Stimulated activated naive CD8-positive, alpha-beta T cell treated with anti-CD3 and anti-CD28 coated beads, Interleukin-15, Interleukin-2, amounts not matched to agents 100 ng/mL and 50 ng/mL, for 24 hours (primary cell): ENCODE results near the gene IL33.

Experiments
- H3K27ac Mint-ChIP-seq: one replicate; pipeline ENCODE4 v1.8.0; 2021; ENCODE audit warnings: mild to moderate bottlenecking, mixed read lengths
- H3K27me3 Mint-ChIP-seq: one replicate; pipeline ENCODE4 v1.8.0; 2021; ENCODE audit warnings: mixed read lengths
- H3K36me3 Mint-ChIP-seq: one replicate; pipeline ENCODE4 v1.8.0; 2021; ENCODE audit warnings: low read depth, mixed read lengths
- H3K4me1 Mint-ChIP-seq: one replicate; pipeline ENCODE4 v1.8.0; 2021; ENCODE audit warnings: low read depth, mixed read lengths
- H3K4me3 Mint-ChIP-seq: one replicate; pipeline ENCODE4 v1.8.0; 2021; ENCODE audit warnings: mild to moderate bottlenecking, mixed read lengths
- H3K9me3 Mint-ChIP-seq: one replicate; pipeline ENCODE4 v1.8.0; 2021; ENCODE audit warnings: mixed read lengths

The IL33 gene

DNA sequence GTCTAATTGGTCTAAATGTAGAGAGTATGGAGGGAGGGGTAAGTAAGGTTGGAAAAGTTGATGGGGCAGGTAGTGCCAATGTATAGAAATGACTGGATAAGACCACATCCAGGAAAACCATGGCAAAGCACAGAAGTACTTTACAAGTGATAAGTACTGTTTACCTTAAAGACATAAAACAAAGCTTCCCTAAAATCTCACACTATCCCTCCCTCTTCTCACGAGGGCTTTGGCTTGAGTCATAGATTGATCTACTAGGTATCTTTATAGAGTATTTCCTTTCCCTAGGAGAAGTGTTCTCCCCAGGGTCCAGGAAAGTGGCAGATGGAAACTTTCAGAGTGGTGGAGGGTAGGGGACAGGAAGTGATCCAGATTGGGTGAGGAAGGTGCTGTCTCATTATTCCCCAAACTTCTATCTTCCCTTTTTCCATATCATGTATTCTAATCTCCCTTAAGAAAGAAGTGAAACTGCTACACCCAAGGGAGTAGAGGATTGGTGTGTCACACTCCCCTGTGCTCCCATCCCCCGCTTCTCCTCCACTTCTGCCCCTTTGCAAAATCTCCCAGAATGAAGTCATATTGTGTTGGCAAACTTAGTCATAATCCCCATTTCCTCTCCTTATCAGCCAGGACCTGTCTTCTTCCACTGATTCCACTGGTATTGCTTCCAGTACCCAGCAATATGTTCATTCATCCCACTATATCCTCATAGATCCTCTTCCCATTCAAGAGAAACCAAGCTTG is 14.6 kb downstream of the IL33 start:
- Mint-ChIP-seq H3K4me3 (no peak overlapping the region), H3K27ac (no peak overlapping the region), H3K27me3 (peaks cover 8% of the 10 kb centered on the region), H3K9me3 (no peaks in the 10 kb centered on the region), H3K4me1 (no peaks in the 10 kb centered on the region), H3K36me3 (no peaks in the 10 kb centered on the region)

DNA sequence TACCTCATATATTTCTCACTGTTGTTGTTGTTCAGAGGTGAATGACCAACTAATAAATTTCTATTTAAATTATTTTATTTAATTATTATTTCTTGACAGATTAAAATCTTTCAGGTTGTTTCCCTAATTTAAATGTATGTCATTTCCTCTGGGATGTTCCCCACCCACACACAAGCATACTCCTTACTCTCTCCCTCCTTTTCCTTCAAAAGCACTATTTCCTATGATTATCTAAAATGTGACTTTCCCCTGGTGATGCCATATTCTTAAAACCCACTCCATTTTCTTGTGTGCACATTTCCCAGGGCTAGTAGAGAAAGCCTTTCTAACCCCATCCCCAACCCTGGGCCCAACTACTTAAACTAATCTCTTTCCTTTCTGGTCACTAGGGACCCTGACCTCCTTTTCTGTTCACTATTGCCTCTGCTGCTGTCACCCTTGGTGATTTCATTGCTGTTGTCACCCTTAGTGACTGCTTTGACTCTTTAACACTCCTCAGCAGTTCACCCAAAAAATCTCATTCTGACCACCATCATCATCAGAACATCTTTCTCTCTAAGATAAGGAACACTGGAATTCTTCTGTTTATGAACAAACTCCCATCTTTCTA is 16.8 kb downstream of the IL33 start:
- H3K36me3 Mint-ChIP-seq = no peaks in the 10 kb centered on the region
- no peaks in the 10 kb centered on the region for H3K27me3 Mint-ChIP-seq
- H3K4me3 Mint-ChIP-seq = no peak overlapping the region
- no peaks in the 10 kb centered on the region for H3K4me1 Mint-ChIP-seq
- H3K9me3 Mint-ChIP-seq = no peaks in the 10 kb centered on the region
- no peak overlapping the region for H3K27ac Mint-ChIP-seq

DNA sequence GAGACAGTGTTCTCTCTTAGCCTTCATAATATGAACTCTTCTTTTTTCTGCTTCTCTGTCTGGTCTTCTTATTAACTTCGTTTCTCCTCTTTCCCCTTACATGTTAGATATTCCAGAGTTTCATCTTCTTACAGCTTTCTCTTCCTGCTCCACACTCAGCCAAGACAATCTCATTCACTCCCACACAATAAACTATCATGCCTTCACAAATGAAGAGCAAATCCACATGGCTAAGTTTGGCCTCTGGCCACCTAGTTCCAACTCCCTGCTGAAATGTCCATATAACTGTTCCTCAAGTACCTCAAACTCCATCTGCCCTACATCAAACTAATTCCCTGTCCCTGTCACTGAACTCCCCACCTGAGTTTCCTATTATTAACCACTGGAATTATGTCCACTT is 18.4 kb downstream of the IL33 start:
- Mint-ChIP-seq H3K27ac (no peak overlapping the region), H3K4me1 (no peaks in the 10 kb centered on the region), H3K36me3 (no peaks in the 10 kb centered on the region), H3K27me3 (peaks cover under 1% of the 10 kb centered on the region), H3K9me3 (no peaks in the 10 kb centered on the region), H3K4me3 (no peak overlapping the region)

DNA sequence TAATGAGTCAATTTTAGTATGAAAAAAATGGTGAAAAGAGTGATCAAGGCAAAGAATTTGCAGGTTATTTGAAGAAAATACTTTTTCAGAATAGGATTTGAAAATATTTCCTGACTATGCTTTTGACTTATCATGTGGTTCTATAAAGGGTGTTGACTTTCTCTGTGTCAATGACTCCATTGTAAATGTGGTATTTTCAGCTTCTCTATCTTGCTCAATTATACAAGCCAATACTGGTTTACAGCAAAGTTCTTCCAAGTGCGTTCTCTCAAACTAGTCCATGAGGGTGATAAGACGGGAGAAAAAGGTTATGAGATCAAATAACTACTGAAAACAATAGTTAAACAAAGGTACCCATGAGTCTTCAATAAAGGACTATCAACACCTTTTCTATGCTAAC is 21.7 kb downstream of the IL33 start:
- H3K4me3 Mint-ChIP-seq = no peak overlapping the region
- no peaks in the 10 kb centered on the region for H3K9me3 Mint-ChIP-seq
- no peak overlapping the region for H3K27ac Mint-ChIP-seq
- no peaks in the 10 kb centered on the region for H3K4me1 Mint-ChIP-seq
- peaks cover 9% of the 10 kb centered on the region for H3K27me3 Mint-ChIP-seq
- no peaks in the 10 kb centered on the region for H3K36me3 Mint-ChIP-seq

DNA sequence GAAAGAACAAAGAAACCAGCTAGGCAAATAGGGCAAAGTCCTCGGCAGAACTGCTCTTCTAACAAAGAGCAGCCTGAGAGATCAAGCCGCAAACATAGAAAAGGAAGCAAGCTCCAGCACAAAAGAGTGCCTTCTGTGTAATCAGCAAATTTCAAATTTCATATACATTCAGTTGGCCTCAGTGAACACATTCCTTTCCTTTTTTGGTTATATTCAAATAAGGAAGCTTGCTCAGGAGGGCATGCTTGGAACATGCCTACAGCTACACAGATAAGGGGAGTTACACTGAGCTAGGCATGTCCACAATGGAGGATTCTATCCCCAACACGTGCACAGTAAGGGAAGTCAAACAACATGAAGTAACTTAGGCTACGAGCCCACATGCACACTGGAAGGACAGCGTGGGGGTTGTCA is 23.4 kb downstream of the IL33 start:
- Mint-ChIP-seq H3K4me1 (no peaks in the 10 kb centered on the region), H3K27ac (no peak overlapping the region), H3K36me3 (no peaks in the 10 kb centered on the region), H3K27me3 (peaks cover 13% of the 10 kb centered on the region), H3K4me3 (no peak overlapping the region), H3K9me3 (no peaks in the 10 kb centered on the region)

DNA sequence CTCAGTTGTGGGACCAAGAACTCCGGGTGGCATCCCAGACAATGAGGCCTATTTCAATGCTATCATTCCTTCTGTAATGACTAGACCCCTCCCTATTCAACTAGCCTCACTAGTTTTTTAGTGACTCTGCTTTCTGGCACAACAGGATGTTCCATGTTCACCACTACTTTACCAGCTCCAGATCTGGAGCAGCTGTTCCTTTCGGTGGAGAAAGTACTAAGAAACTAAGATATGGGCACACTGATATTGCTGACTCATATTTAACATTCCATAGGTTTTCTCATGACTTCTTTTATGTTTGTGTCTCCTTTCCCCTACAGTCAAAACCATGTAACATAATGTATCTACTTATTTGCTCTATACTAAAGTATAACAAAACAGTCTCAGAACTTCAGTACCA is 24.1 kb downstream of the IL33 start:
- Mint-ChIP-seq H3K27me3 (peaks cover 13% of the 10 kb centered on the region), H3K9me3 (no peaks in the 10 kb centered on the region), H3K4me3 (no peak overlapping the region), H3K36me3 (no peaks in the 10 kb centered on the region), H3K27ac (no peak overlapping the region), H3K4me1 (no peaks in the 10 kb centered on the region)

DNA sequence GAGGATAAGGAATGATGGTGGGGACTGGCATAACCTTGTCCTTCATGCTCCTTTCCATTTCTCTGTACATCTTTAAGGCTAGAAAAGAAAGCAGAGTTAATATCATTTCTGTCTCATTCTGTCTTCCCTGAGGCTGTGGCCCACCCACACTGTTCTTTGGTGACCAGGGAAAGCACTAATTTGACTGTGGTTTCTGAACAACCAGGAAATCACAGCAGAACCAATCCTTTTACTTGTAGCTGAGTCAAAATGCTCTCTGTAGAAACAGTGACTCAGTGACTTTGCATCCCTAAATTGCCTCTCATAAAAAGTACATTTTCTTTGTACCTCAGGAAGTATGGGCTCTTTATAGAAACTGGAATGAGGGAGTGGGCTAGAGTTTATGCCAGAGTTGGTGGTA is 28.1 kb downstream of the IL33 start:
- no peak overlapping the region for H3K4me3 Mint-ChIP-seq
- H3K36me3 Mint-ChIP-seq = no peaks in the 10 kb centered on the region
- H3K4me1 Mint-ChIP-seq = no peaks in the 10 kb centered on the region
- H3K27me3 Mint-ChIP-seq = peaks cover 18% of the 10 kb centered on the region
- no peaks in the 10 kb centered on the region for H3K9me3 Mint-ChIP-seq
- H3K27ac Mint-ChIP-seq = no peak overlapping the region

DNA sequence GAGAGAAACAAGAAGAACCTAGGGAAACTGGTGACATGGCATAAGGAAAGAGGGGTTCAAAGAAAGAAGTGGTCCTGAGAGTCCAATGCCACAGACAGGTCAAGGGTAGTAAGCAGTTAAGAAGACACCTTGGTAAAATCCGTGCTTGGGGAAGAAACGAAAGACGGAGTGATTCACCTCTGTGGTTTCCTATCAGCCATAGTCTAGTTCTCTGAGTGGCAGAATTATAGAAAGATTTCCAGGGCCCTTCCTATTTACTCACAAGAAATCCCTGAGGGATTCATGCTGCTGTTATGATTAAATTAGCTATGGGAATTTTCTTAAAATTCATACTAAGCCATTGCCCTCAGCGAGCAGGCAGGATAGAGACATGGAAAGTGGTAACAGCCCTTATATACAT is 31.7 kb downstream of the IL33 start:
- no peaks in the 10 kb centered on the region for H3K36me3 Mint-ChIP-seq
- H3K27me3 Mint-ChIP-seq = peaks cover 9% of the 10 kb centered on the region

DNA sequence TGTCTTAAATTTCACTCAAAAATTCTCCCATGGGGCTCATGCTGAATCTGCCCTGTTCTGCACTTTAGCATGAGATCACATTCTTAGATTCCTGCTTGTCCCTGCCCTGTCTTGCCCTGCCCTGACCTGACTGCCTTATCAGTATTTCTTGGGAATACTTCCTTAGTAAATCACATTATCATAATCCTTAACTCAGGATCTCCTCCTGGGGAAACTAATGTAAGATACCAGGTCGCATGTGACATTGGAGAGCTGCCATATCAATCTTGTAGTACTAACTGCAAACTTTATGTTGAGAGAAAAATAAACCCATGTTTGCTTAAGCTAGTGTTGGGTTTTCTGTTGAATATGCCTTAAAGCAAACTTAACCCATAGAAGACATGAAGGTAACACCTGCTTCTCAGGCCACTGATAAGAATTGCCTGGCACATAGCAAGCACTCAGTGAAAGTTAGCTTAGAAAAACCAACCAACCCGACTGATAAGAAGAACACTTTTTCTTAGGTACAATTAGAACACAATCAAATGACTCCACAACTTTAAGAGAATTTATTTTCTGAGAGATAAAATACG is 53.3 kb downstream of the IL33 start:
- H3K27me3 Mint-ChIP-seq = peaks cover 18% of the 10 kb centered on the region
- peaks cover 6% of the 10 kb centered on the region for H3K9me3 Mint-ChIP-seq
- no peak overlapping the region for H3K27ac Mint-ChIP-seq
- no peaks in the 10 kb centered on the region for H3K36me3 Mint-ChIP-seq
- no peaks in the 10 kb centered on the region for H3K4me1 Mint-ChIP-seq
- no peak overlapping the region for H3K4me3 Mint-ChIP-seq

More for the DNA sequence above, 31.7 kb downstream of the IL33 start:
- Mint-ChIP-seq H3K4me3 (no peak overlapping the region), H3K4me1 (no peaks in the 10 kb centered on the region), H3K27ac (no peak overlapping the region), H3K9me3 (no peaks in the 10 kb centered on the region)

DNA sequence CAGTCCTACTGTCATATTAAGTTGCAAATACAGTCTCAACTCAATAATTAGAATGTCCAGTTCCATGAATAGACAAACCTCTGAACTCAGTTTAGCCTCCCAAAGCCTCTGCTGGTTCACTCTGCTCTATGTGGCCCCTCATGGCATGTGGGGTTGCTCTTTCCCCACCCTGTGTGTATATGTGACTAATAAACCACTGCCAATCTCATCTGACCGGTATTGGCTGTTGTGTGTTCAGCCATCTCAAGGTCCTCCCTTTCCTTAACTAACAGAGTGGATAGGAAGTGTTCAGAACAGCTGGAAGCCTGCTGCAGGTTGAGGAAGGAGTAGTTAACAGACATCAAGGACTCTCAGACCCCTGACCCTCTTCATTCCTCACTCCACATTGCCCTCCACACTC is 55.3 kb downstream of the IL33 start:
- H3K36me3 Mint-ChIP-seq = no peaks in the 10 kb centered on the region
- H3K27ac Mint-ChIP-seq = no peak overlapping the region
- H3K27me3 Mint-ChIP-seq = peaks cover 12% of the 10 kb centered on the region
- H3K4me3 Mint-ChIP-seq = no peak overlapping the region
- H3K9me3 Mint-ChIP-seq = no peaks in the 10 kb centered on the region
- H3K4me1 Mint-ChIP-seq = no peaks in the 10 kb centered on the region

DNA sequence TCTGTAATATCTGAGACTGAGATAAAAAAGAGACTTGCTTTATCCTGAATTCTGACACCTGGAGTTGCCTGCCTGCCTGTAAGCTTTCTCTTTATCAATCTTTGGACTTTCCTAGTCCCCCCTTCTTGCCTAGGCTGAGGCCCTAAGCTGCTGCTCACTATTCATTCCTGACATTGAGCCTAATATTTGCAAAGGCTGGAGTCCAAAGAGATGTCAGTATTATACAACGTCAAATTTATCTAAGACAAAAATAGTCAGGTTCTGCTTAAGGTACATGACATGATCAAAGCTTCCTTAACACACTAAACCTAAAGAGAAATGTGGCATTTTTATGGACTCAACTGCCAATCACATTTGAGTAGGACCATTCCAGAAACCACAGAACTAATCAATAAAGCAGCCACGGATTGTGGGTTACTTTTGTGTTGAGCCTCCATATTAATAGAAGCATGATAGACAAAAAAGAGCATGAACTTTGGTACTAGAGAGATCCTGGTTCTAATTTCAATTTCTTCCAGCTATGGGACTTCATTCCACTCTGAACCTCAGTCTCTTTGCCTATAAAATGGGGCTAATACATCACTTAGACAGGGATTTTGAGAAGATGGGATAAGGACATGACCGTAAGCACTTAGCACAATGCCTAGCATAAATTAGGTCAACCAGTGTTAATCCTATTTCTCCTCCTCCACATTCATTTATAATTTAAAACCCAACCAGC is 56.1 kb downstream of the IL33 start:
- Mint-ChIP-seq H3K4me1 (no peaks in the 10 kb centered on the region), H3K4me3 (no peak overlapping the region), H3K9me3 (no peaks in the 10 kb centered on the region), H3K27ac (no peak overlapping the region), H3K27me3 (peaks cover 7% of the 10 kb centered on the region), H3K36me3 (no peaks in the 10 kb centered on the region)

DNA sequence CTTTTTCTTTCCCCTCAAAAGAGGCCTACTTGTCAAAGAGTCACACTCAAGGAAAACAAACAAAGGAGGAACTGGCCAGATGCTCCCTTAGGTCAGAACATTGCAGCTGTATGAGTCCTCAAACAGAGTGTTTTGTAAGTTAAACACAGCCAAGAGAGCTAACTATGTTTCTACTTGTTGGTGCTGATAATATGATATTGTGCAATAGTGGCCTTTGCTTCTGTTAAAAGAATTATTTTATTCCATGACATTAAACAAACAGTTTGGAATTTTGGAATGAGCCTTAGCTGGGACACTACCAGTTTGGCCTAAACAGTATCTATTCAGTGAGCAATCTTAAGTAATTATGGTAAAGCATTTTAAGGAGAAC is 56.6 kb downstream of the IL33 start:
- H3K27ac Mint-ChIP-seq = no peak overlapping the region
- H3K4me3 Mint-ChIP-seq = no peak overlapping the region
- H3K36me3 Mint-ChIP-seq = no peaks in the 10 kb centered on the region
- no peaks in the 10 kb centered on the region for H3K4me1 Mint-ChIP-seq
- peaks cover 7% of the 10 kb centered on the region for H3K27me3 Mint-ChIP-seq
- H3K9me3 Mint-ChIP-seq = no peaks in the 10 kb centered on the region

DNA sequence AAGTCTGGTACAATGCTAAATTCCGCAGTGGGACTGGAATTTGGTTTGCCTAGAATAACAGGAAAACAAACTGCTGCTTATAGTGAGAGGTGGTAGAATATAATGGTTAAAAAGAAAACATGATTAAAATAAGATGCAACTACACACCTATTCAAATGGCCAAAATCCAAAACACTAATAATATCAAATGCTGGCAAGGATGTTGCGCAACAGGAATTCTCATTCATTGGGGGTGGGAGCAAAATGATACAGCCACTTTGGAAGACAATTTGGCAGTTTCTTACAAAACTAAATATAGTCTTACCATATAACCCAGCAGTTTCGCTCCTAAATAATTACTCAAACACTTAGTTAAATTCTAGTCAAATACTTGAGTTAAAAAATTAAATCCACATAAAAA is 61.8 kb downstream of the IL33 start:
- H3K4me3 Mint-ChIP-seq = no peak overlapping the region
- no peaks in the 10 kb centered on the region for H3K4me1 Mint-ChIP-seq
- peaks cover 4% of the 10 kb centered on the region for H3K27me3 Mint-ChIP-seq
- no peaks in the 10 kb centered on the region for H3K36me3 Mint-ChIP-seq
- H3K27ac Mint-ChIP-seq = no peak overlapping the region
- no peaks in the 10 kb centered on the region for H3K9me3 Mint-ChIP-seq

DNA sequence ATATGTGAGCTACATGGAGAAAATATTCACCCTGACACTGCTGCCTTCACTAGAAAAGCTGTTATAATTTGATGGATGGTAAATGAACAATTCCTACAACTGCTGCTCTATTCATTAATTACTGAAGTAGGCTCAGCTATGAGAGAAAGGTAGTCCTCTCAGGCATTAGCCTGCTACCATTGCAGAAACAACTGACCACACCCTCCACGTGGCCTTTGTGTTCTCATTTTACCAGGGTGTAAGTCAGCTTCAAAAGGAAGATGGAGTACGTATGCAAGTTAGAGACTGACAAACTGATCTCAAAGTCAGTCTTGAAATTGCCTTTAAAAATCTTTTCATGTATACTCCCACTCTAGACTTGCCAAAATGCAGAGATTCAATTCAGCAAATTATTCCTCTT is 86.3 kb downstream of the IL33 start:
- H3K36me3 Mint-ChIP-seq = no peaks in the 10 kb centered on the region
- peaks cover 19% of the 10 kb centered on the region for H3K27me3 Mint-ChIP-seq
- H3K27ac Mint-ChIP-seq = no peak overlapping the region
- H3K4me3 Mint-ChIP-seq = no peak overlapping the region
- H3K4me1 Mint-ChIP-seq = no peaks in the 10 kb centered on the region
- H3K9me3 Mint-ChIP-seq = no peaks in the 10 kb centered on the region

DNA sequence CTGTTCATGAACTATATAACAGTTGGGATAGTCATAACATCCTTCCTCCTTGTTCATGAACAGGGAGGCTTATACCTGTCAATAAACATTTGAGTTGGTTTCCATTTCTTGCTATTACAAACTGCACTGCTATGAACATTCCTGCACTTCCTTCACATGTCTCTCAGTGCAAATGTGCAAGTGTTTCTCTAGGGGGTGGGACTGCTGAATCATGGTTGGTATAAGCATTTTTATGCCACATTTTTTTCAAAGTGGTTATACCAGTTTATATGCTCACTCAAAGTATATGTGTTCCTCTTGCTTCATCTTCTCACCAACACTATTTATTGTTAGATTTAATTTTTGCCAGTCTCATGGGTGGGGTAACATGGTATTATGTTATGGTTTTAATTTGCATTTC is 86.8 kb downstream of the IL33 start:
- no peak overlapping the region for H3K27ac Mint-ChIP-seq
- H3K4me3 Mint-ChIP-seq = no peak overlapping the region
- H3K36me3 Mint-ChIP-seq = no peaks in the 10 kb centered on the region

More for the DNA sequence above, 86.8 kb downstream of the IL33 start:
- peaks cover 20% of the 10 kb centered on the region for H3K27me3 Mint-ChIP-seq
- H3K9me3 Mint-ChIP-seq = no peaks in the 10 kb centered on the region
- H3K4me1 Mint-ChIP-seq = no peaks in the 10 kb centered on the region
